Measurements from ENCODE around the gene DOCK10.
A peak's percentile ranks its signal among the peaks of the same experiment; 100 is the strongest.

DOCK10 gene

GRCh38 chr2:225009768-225010167, 32.5 kb downstream of the DOCK10 start:
- DNase-seq: no peak

DNA sequence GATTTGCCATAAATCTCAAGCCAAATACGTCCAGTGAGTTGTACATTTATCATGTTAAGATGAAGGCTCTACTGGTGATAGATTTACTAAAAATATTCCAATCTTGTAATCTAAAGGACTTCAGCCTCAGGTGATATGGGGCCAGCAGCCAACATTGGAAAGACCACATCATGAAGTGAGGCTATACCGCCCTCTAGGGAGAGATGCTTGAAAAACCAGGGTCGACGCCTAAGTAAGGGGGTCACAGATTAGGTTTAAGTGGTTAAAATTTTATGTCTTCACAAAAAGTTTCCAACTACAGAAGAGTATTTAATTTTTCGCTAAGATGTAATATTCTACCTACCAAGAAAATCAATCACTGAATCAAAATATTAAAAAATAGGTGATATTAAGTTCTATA, 33.3 kb downstream of the DOCK10 start:
- no peak for DNase-seq

DNA sequence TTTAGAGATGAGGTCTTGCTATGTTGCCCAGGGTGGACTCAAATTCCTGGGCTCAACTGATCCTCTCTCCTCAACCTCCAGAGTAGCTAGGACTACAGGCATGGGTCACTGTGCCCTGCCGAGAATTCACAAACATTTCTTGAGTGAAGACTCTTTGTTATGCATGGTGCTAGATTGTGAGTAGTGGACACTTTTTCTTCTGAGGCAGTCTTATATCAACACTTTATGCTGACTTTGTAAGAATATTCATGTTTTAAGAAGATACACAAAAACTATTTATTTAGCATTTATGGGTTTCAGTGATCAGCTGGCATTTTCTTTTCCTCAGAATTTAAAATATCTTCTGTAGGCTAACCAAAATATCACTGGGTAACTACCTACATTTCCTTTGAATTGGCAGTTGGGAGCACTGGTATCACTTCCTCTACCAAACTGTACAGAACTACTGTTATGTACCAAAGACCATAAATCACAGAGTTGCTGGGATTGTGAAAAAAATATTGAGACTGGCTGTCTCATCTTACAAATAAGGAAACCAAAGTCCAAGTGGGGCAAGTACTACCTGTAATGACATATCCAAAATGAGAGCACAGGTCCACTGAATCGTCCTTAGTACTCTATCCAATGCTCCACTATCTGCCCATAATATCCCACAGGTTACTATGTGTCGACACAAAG, 34.0 kb downstream of the DOCK10 start:
- no peak for DNase-seq

DNA sequence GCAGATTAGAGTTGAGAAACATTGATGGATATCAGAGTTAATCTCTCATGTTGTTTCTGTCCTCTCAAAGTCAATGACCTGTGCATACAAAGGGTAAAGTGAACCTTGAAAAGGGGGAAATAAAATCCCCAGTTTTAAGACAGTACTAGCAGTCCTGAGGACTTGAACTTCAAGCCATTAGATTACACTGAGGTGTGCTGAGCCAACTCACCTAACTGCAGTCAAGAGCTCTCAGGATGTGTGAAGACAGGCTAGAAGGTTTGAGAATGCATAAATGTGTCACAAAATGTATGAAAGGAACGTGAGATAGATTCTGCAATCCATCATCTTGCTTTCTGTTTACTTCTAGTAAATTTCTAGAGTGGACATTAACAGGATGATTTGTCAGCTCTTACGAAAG, 35.5 kb downstream of the DOCK10 start:
- DNase-seq: no peak

GRCh38 chr2:225004597-225004996, 37.7 kb downstream of the DOCK10 start:
- no peak for DNase-seq

DNA sequence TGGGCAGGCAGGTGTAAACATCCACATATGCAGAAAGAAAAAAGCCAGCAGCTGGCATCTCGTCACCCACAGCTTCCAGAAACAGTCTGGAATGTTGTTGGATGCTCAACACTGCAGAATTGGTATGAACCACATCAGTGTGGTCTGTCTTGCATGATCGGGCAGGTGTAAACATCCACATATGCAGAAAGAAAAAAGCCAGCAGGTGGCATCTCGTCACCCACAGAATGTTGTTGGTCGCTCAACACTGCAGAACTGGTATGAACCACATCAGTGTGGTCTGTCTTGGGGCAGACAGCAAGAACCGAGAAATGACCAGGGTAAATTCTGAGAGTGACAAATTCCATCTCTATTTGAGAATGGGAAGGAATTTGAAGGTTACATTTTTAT, 39.6 kb downstream of the DOCK10 start:
- no peak for DNase-seq

GRCh38 chr2:225002039-225002655, 40.1 kb downstream of the DOCK10 start:
- DNase-seq: peak; percentile 39

DNA sequence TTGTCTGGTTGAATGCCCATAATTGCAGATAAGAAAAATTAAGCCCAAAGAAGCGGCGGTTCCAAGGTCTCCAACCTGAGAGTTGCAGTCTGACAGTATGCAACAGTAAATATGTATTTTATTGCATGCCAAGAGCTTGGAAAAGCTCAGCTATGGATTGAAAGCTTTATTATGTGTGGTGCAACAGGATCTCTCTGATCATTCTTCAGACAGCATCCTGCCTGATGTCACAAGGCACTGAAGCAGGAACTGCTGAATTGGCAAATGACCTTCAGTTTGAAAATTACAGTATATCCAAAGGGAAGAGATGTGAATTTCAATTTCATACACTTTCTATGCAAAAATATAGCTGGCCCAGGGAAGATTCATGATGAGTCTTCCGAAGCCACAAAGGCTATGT, 42.5 kb downstream of the DOCK10 start:
- DNase-seq: no peak

- DNase-seq: no peak
Observed at GRCh38 chr2:224999321-224999720, 42.9 kb downstream of the DOCK10 start.

GRCh38 chr2:224997802-224998201, 44.5 kb downstream of the DOCK10 start:
- no peak for DNase-seq

- DNase-seq: no peak
Observed at GRCh38 chr2:224995419-224995818, 46.8 kb downstream of the DOCK10 start.

DNA sequence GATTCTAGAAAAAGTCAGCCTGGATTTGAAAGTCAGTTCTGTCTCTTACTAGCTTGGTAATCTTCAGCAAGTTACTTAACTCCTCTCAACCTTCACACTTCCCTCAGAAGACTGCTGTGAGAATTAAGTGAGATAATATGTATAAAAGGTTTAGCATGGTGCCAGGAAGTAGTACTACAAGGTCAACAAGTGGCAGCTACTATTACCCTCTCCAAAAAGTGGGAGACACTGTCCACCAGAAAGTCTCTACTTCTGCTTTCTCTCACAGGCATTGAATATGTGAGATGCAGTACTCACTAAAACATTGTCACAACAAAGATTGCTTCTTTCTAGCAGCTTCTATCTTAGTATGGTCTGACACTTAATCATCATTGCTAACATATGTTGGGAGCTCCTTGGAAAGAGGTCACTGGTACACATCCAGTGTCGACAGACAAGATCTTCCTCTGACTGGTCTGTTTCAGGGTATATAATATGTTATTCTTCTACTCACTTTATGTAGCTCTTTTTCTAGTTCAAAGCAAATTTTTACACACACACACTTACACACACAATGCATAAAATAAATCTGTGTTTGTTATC, 47.9 kb downstream of the DOCK10 start:
- DNase-seq: no peak

GRCh38 chr2:224990710-224991109, 51.6 kb downstream of the DOCK10 start:
- no peak for DNase-seq

DNA sequence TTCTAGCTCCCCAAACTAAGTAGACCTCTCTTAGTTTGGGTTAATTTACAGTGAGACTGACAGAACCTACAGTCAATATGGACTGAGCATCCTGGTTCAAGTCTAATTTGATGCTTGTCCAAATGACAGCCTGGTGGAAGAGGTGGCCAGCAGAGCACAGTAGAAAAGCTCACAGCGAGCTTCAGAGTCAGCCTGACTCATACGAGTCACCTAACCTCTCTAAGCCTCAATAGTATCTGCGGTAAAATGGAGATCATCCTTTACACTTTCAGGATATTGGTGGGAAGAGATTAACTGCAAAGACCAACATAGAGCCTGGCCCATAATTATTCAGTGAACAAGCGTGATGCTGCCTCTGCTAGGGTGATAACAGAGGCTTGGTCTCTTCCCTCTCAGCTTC, 54.5 kb downstream of the DOCK10 start:
- no peak for DNase-seq

- no peak for DNase-seq
Observed at GRCh38 chr2:224986477-224986876, 55.8 kb downstream of the DOCK10 start.

- DNase-seq: no peak
Observed at GRCh38 chr2:224984637-224985036, 57.6 kb downstream of the DOCK10 start.

DNA sequence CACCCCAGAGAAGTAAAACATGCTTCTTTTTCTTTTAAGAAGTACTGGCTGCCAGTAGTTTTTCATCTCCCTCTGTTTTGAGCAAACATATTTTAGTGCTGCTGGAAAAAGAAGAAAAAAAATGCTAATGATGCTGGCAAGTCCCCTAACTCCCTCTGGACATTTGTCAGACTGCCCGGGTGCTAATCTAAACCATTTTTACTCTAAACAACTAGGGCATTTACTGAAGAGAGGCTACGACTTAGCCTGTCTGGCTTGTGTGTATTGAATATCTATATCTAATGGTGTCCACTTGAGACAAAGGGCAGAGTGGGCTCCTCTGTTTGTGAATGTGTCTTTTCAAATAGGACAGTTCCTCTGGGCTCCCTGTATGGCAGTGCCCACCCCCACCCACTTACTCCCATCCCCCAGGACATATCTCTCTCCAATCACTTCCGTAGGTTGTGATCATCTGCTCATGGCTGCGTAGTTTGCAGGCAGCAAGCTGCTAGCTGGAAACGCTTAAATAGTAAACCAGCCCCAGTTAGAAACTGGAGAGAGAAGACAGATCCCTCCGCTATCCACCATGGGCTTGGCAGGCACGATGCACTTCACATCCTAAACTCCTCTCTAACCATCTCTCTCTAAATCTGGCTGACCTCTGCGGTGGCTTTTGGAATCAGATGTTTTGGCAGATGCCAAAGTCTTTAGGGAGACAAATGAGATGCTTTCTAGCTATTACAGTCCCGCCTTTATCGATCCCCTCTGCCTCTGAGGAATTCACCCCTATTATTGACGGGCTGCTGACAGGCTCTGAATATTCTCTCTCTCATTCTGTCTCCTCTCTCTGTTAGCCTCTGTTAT, 58.3 kb downstream of the DOCK10 start:
- no peak for DNase-seq

DNA sequence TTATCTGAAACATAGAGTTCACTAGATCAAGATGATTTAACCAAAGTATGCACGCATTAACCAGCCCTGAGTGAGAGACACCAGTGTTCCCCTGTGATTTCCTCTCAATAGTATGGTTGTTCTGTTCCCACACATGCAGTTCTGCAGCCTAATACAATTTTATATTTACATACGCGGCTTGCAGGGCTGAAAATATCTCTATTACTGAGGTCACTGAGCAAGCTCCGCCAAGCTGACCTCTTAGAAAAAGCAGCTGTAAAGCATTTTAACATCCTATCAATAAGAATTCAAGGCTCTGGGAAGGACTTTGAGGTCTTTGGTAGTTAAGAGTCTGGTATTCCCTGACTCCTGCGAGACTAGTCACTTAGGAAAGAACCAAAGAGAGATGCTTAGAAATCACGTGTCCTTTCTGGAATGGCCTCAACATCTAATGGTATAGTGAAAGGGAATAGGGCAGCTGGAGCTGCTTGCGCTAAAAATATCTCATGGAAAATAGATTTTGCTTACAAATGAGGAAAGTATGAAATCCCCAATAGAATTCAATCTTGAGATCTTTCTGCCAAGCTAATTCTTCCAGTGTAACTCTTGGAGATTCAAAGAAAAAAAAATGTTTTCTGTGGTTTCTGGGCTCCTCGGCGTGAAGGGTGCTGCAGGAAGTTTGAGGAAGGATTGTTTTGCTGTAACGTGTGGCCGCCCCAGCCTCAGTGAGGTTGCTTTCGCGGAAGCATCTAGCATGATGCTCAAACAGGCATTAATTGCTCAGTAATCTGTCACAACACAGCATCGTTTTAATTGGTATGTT, 59.2 kb downstream of the DOCK10 start:
- DNase-seq: no peak

DNA sequence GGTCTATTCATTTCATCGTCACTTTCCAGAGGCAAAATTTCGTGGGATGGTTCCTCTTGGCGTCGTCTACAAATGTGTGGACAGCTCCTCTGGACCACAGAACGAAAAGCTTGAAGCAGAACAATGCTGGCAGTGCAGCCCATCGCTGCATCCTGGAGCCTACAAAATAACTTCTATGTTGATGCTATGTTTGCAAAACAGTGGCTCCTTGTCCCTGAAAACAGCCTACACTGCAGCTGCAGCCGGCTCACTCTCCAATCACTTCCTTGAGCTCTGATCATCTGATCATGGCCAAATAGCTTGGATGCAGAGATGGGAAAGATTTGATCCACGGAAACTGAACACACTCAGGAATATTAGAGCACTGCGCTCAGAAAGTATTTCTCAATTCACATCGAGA, 60.0 kb downstream of the DOCK10 start:
- no peak for DNase-seq

DNA sequence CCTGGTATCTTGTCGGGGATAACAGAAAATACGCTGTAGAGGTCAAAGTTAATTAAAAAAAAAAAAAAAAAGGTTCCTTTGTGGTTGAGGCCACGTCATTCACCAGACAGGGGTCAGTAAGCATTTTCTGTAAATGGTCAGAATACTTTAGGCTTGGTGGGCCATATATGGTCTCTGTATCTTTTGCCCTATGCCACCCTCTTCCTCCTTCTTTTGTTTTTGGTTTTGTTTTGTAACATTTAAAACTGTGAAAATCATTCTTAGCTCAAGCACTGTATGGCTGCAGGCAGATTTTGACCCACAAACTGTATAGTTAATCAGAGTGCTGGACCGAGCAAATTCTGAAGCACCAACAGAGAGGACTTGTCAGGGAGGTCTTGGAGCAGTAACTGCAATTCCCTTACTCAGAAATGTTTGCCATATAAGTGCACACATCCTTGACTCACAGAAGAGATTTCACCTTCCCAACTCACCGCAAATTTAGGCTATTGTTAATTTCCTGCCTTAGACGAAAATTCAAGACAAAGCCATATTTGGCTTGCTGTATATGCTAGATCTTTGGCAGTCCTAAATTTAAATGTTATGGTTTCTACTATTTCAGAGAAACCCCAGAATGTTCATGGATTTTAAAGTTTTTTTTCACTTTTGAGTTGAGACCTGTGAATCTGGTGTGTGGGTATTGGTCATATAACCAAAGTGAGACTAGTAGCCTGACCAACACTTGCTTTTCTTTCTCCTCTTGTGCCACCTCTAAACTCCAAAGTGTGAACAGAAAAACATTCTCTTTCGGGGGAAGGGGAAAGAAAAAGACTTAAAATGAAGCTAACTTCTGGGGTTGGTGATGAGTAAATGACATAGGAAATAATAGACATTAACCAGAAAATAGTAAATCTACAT, 65.4 kb downstream of the DOCK10 start:
- no peak for DNase-seq

GRCh38 chr2:224975761-224976160, 66.5 kb downstream of the DOCK10 start:
- no peak for DNase-seq
